Gastrocnemius medialis (tissue), 4 donors: ENCODE data around the gene PXDN.

Experiments
- POLR2A ChIP-seq, 2 donors: fragments of 450-650 bp; IDR thresholded peaks; one replicate each; pipeline ENCODE4 v1.6.1; 2017; ENCODE audit warnings: antibody characterized with exemption in 2 of 2, mild to moderate bottlenecking in 2 of 2, moderate library complexity in 2 of 2
- TF ChIP-seq, protein P1 (sequence below), 5 experiments: fragments of 450-650 bp in 3 of 5; fragments of 200-600 bp in 2 of 5; sonication (generic) in 2 of 5; IDR thresholded peaks in 4 of 5; conservative IDR thresholded peaks in 1 of 5; 1 replicate in 4 of 5; 2 replicates in 1 of 5; pipeline ENCODE4 v1.5.1; 2016 to 2019; ENCODE audit warnings: antibody characterized with exemption in 5 of 5, mild to moderate bottlenecking in 3 of 5, moderate library complexity in 3 of 5

DNA sequence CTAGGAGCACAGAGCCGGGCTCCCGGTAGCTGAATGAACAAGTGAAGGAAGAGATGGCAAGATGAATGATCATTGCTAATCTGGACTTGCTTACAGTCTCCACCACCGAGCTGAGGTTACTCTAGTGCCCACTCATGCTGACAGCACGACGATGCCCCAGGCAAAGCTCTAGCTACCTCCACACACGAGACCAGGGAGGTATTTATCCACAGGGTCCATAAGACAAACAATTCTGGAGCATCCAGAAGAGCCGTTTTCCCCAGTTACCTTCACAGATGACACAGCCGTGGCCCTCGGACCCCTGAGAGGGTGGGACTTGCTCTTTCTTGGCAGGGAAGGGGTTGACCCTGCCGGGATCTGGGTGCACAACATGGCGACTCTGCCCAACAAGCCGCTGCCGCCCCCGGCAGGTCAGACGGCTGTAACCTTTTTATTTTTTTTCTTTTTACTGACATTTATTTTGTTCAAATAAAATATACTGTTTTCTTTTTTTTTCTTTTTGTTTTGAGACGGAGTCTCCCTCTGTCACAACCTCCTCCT, 120.3 kb downstream of the PXDN start:
- TF ChIP-seq, protein P1, sequence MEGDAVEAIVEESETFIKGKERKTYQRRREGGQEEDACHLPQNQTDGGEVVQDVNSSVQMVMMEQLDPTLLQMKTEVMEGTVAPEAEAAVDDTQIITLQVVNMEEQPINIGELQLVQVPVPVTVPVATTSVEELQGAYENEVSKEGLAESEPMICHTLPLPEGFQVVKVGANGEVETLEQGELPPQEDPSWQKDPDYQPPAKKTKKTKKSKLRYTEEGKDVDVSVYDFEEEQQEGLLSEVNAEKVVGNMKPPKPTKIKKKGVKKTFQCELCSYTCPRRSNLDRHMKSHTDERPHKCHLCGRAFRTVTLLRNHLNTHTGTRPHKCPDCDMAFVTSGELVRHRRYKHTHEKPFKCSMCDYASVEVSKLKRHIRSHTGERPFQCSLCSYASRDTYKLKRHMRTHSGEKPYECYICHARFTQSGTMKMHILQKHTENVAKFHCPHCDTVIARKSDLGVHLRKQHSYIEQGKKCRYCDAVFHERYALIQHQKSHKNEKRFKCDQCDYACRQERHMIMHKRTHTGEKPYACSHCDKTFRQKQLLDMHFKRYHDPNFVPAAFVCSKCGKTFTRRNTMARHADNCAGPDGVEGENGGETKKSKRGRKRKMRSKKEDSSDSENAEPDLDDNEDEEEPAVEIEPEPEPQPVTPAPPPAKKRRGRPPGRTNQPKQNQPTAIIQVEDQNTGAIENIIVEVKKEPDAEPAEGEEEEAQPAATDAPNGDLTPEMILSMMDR (IDR thresholded peaks at IDR 0.05 in 4 of 5, conservative IDR thresholded peaks at IDR 0.05 in 1 of 5), result no peak
- no peak for TF ChIP-seq POLR2A (IDR thresholded peaks at IDR 0.05)
